Activated T-helper 2 cell treated with anti-CD3 and anti-CD28 coated beads, Interferon-gamma antibody, Interleukin-2, Interleukin-4, amounts not matched to agents 10 μg/mL and 5 μg/mL and 100 μg/mL, durations not matched to agents 14 hours and 24 hours and 36 hours (primary cell): Measurements from ENCODE around the gene CD276. TPM values are rescaled to one million over a fixed set of nuclear protein-coding genes. Genes with fewer than 3 reads are reported as not detected.
"Not testable (repeated sequence)": the region's sequence is repeated elsewhere in the genome, so short reads cannot be mapped to it uniquely, and the experiment has no call there.

Experiments
- DNase-seq: peaks from one replicate; pipeline ENCODE4 v3.0.0; 2021; ENCODE audit warnings: low spot score
- H3K27ac Mint-ChIP-seq: one replicate; pipeline ENCODE4 v1.8.0; 2021; ENCODE audit warnings: mixed read lengths
- H3K27me3 Mint-ChIP-seq: one replicate; pipeline ENCODE4 v1.8.0; 2021; ENCODE audit warnings: low read depth, mixed read lengths
- H3K36me3 Mint-ChIP-seq: one replicate; pipeline ENCODE4 v1.8.0; 2021; ENCODE audit warnings: low read depth, mixed read lengths
- H3K4me1 Mint-ChIP-seq: one replicate; pipeline ENCODE4 v1.8.0; 2021; ENCODE audit warnings: low read depth, mixed read lengths
- H3K4me3 Mint-ChIP-seq: one replicate; pipeline ENCODE4 v1.8.0; 2021; ENCODE audit warnings: low read depth, mild to moderate bottlenecking, moderate library complexity, mixed read lengths
- H3K9me3 Mint-ChIP-seq: one replicate; pipeline ENCODE4 v1.8.0; 2021; ENCODE audit warnings: mixed read lengths
- intact Hi-C: fragments of 100-400 bp; cut with micrococcal nuclease; formaldehyde crosslinking; loops from one replicate; pipeline ENCODE4 v1.15.1; 2023
- total RNA-seq: library from RNA; stranded (reverse); gene quantifications from 2 replicates; pipeline ENCODE4 v1.2.3, GENCODE V29; 2022

Gene CD276
- total RNA-seq, 1 donor from 2014 or later = 16.7 TPM

GRCh38 chr15:73704142-73704868 lies 20.1 kb downstream of the CD276 start:
- H3K27me3 Mint-ChIP-seq, H3K27ac Mint-ChIP-seq, DNase-seq, H3K36me3 Mint-ChIP-seq, intact Hi-C loops, H3K4me3 Mint-ChIP-seq, H3K9me3 Mint-ChIP-seq, H3K4me1 Mint-ChIP-seq: not testable (repeated sequence)

GRCh38 chr15:73704869-73705645 lies 20.9 kb downstream of the CD276 start:
- H3K9me3 Mint-ChIP-seq = no peaks in the 10 kb centered on the region
- H3K27me3 Mint-ChIP-seq = peaks cover 4% of the 10 kb centered on the region
- intact Hi-C loops = loop anchor here (1.0 kb wide), 1 partner anchor 145 kb away; no protein-coding TSS in a partner anchor
- no peak overlapping the region for H3K4me3 Mint-ChIP-seq
- H3K36me3 Mint-ChIP-seq = no peaks in the 10 kb centered on the region
- peak; percentile 56 for DNase-seq
- H3K27ac Mint-ChIP-seq = no peak overlapping the region
- H3K4me1 Mint-ChIP-seq = peaks cover 6% of the 10 kb centered on the region

GRCh38 chr15:73708691-73709090 lies 24.5 kb downstream of the CD276 start:
- H3K27ac Mint-ChIP-seq = no peak overlapping the region
- intact Hi-C loops = no loop called here
- H3K27me3 Mint-ChIP-seq = no peaks in the 10 kb centered on the region
- no peaks in the 10 kb centered on the region for H3K9me3 Mint-ChIP-seq
- no peak overlapping the region for H3K4me3 Mint-ChIP-seq
- H3K36me3 Mint-ChIP-seq = no peaks in the 10 kb centered on the region
- no peak for DNase-seq
- H3K4me1 Mint-ChIP-seq = peaks cover 2% of the 10 kb centered on the region

- peaks cover 2% of the 10 kb centered on the region for H3K4me1 Mint-ChIP-seq
- no peak overlapping the region for H3K27ac Mint-ChIP-seq
- no peaks in the 10 kb centered on the region for H3K9me3 Mint-ChIP-seq
- H3K36me3 Mint-ChIP-seq = no peaks in the 10 kb centered on the region
- H3K27me3 Mint-ChIP-seq = no peaks in the 10 kb centered on the region
- H3K4me3 Mint-ChIP-seq = no peak overlapping the region
- no peak for DNase-seq
- intact Hi-C loops = no loop called here
These were observed 25.1 kb downstream of the CD276 start for GRCh38 chr15:73709241-73709640.

GRCh38 chr15:73709686-73710085 lies 25.5 kb downstream of the CD276 start:
- intact Hi-C loops = no loop called here
- Mint-ChIP-seq H3K4me3 (no peak overlapping the region), H3K27me3 (no peaks in the 10 kb centered on the region), H3K4me1 (peaks cover 1% of the 10 kb centered on the region), H3K27ac (no peak overlapping the region), H3K36me3 (no peaks in the 10 kb centered on the region), H3K9me3 (no peaks in the 10 kb centered on the region)
- no peak for DNase-seq

GRCh38 chr15:73710321-73710720 lies 26.1 kb downstream of the CD276 start:
- H3K27me3 Mint-ChIP-seq = no peaks in the 10 kb centered on the region
- intact Hi-C loops = no loop called here
- H3K36me3 Mint-ChIP-seq = no peaks in the 10 kb centered on the region
- H3K9me3 Mint-ChIP-seq = no peaks in the 10 kb centered on the region
- no peak overlapping the region for H3K4me3 Mint-ChIP-seq
- no peaks in the 10 kb centered on the region for H3K4me1 Mint-ChIP-seq
- no peak for DNase-seq
- no peak overlapping the region for H3K27ac Mint-ChIP-seq

GRCh38 chr15:73711526-73711925 lies 27.3 kb downstream of the CD276 start:
- Mint-ChIP-seq H3K27me3 (no peaks in the 10 kb centered on the region), H3K4me3 (no peak overlapping the region), H3K4me1 (no peaks in the 10 kb centered on the region), H3K36me3 (no peaks in the 10 kb centered on the region), H3K27ac (no peak overlapping the region), H3K9me3 (no peaks in the 10 kb centered on the region)
- DNase-seq = no peak
- intact Hi-C loops = no loop called here

- Mint-ChIP-seq H3K27me3 (no peaks in the 10 kb centered on the region), H3K36me3 (no peaks in the 10 kb centered on the region), H3K4me3 (no peak overlapping the region), H3K9me3 (no peaks in the 10 kb centered on the region), H3K27ac (no peak overlapping the region), H3K4me1 (no peaks in the 10 kb centered on the region)
- no peak for DNase-seq
- intact Hi-C loops = no loop called here
These were observed 27.9 kb downstream of the CD276 start for GRCh38 chr15:73712107-73712506.

GRCh38 chr15:73714695-73715301 lies 30.6 kb downstream of the CD276 start:
- H3K4me1 Mint-ChIP-seq = no peaks in the 10 kb centered on the region
- no peak overlapping the region for H3K27ac Mint-ChIP-seq
- intact Hi-C loops = no loop called here
- no peaks in the 10 kb centered on the region for H3K36me3 Mint-ChIP-seq
- H3K27me3 Mint-ChIP-seq = no peaks in the 10 kb centered on the region
- H3K9me3 Mint-ChIP-seq = no peaks in the 10 kb centered on the region
- DNase-seq = no peak
- no peak overlapping the region for H3K4me3 Mint-ChIP-seq

- no peak overlapping the region for H3K4me3 Mint-ChIP-seq
These were observed 31.2 kb downstream of the CD276 start for GRCh38 chr15:73715417-73715816.

GRCh38 chr15:73716417-73716816 lies 32.2 kb downstream of the CD276 start:
- H3K4me1 Mint-ChIP-seq = no peaks in the 10 kb centered on the region
- no peaks in the 10 kb centered on the region for H3K27me3 Mint-ChIP-seq
- intact Hi-C loops = no loop called here
- no peaks in the 10 kb centered on the region for H3K9me3 Mint-ChIP-seq
- no peaks in the 10 kb centered on the region for H3K36me3 Mint-ChIP-seq
- no peak for DNase-seq
- no peak overlapping the region for H3K4me3 Mint-ChIP-seq
- no peak overlapping the region for H3K27ac Mint-ChIP-seq

More at GRCh38 chr15:73715417-73715816, 31.2 kb downstream of the CD276 start:
- no peak for DNase-seq
- Mint-ChIP-seq H3K4me1 (no peaks in the 10 kb centered on the region), H3K9me3 (no peaks in the 10 kb centered on the region), H3K36me3 (no peaks in the 10 kb centered on the region), H3K27me3 (no peaks in the 10 kb centered on the region), H3K27ac (no peak overlapping the region)
- intact Hi-C loops = no loop called here

GRCh38 chr15:73717206-73717605 lies 33.0 kb downstream of the CD276 start:
- H3K4me1 Mint-ChIP-seq = no peaks in the 10 kb centered on the region
- H3K27ac Mint-ChIP-seq = no peak overlapping the region
- H3K36me3 Mint-ChIP-seq = no peaks in the 10 kb centered on the region
- H3K9me3 Mint-ChIP-seq = no peaks in the 10 kb centered on the region
- intact Hi-C loops = no loop called here
- no peak overlapping the region for H3K4me3 Mint-ChIP-seq
- H3K27me3 Mint-ChIP-seq = peaks cover 2% of the 10 kb centered on the region
- DNase-seq = no peak

GRCh38 chr15:73717802-73718201 lies 33.6 kb downstream of the CD276 start:
- intact Hi-C loops = no loop called here
- H3K4me1 Mint-ChIP-seq = no peaks in the 10 kb centered on the region
- no peak overlapping the region for H3K27ac Mint-ChIP-seq
- DNase-seq = no peak
- H3K9me3 Mint-ChIP-seq = no peaks in the 10 kb centered on the region
- H3K36me3 Mint-ChIP-seq = no peaks in the 10 kb centered on the region
- H3K27me3 Mint-ChIP-seq = peaks cover 3% of the 10 kb centered on the region
- no peak overlapping the region for H3K4me3 Mint-ChIP-seq
